GM21381 (cell line): ENCODE data around the gene RAB11FIP4.

ENCODE experiments used
- ATAC-seq: cut with Tn5 transposase; IDR thresholded peaks from one replicate; pipeline ENCODE4 v1.9.1; 2021; ENCODE audit warnings: mild to moderate bottlenecking, moderate library complexity; ENCODE audit not compliant: unreplicated experiment

Gene RAB11FIP4

DNA sequence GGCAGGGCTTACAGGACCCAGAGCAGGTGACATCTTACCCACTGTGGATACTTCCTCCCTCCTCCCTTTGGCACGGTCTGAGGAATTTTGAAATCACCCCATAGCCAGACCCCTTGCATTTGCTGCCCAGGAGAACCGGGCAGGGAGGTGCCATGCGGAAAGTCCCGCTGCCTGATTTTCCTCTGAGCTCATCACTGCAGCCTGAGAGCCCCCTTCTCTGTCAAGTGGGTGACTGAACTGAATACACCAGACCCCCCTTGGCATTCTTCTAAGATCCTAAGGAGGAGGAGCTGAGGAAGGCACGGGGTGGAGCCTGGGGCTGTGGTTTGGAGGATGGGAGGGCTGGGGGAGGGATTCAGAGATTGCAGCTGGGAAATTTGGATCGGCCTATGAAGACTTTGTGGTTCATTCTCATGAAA lies 173.4 kb downstream of the RAB11FIP4 start:
- ATAC-seq = no peak

DNA sequence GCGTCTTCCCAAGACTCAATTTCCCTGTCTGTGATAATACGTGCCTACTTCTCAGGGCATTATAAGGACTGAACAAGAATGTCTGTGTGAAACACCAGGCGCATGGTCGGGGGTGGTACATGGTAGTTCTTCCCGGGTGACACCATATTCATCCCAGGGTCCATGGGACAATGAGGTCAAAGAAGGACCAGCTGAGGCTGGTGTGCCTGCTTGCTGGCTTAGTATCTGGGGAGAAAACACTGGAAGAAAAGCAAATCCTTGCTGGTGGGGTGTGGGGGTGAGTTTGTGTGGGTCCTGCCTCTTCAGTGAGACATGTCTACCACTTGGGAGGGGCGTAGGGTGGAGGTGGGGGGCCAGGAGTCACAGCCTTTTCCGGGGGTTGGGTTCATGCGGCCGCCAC lies 174.2 kb downstream of the RAB11FIP4 start:
- no peak for ATAC-seq

- ATAC-seq = no peak
These were observed 174.9 kb downstream of the RAB11FIP4 start for GRCh38 chr17:31566247-31566991.

DNA sequence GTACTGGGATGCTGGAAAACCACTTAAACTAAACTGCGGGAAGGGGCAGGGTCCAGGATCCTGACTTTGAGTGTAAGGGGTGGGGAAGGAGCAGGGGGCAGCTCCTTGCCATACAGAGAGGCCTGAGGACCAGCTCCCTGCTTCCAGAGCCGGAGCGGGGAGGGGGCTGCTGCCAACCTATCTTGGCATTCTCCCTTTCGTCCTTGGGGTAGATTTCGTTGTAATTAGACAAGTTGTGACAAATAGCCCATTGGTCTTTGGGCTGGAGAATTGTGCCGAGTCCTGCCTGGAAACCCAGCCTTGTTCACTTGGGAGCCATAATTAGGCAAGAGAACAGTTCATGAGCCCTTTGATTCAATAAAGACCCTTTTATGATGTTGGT lies 175.5 kb downstream of the RAB11FIP4 start:
- ATAC-seq = no peak

- no peak for ATAC-seq
These were observed 176.6 kb downstream of the RAB11FIP4 start for GRCh38 chr17:31568121-31568520.

GRCh38 chr17:31568539-31568938 lies 177.1 kb downstream of the RAB11FIP4 start:
- no peak for ATAC-seq

GRCh38 chr17:31570231-31570630 lies 178.8 kb downstream of the RAB11FIP4 start:
- no peak for ATAC-seq

DNA sequence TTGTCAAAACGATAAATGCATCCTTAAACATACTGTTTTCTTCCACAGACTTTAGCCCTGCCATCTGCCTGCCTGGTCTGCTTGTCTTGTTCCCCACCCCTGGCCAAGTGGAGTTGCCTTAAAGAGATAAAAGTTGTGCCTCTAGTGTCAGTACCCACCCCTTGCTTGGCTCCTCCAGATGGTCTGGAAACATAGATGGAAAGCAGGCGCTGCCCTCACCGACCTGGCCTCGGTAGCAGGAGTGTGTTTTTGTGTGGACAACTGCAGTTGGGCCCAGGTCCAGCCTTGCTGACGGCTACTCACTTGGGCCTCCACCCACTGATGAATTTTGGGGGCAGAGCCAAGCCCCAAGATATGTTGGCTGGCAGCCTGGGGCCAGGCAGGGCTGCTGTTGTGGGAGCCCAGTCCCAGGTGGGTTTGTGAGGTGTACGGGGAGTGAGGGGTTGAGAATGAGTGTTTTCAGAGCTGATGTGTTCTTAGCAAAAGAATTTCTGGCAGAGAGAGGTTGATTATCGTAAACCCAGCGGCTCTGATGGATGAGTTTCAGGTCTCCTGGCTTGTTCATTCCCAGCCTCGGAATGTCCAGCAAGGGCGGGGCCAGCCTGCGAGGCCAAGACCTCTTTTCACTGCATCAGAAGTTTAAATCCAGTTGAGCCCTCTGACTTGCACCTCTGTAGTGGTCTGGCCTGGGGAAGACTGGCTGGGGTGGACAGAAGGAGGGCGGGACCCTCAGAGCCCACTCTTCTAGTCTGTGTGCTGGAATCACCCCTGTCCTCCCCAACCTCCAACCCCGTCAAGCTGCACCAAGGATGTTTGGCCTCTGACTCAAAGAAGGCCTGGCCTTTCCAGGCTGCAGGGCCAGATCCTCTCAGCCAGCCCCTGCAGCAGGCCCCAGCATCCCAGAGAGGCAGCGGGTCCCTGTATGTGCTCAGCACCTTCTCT lies 179.7 kb downstream of the RAB11FIP4 start:
- ATAC-seq = no peak

- ATAC-seq = no peak
These were observed 180.9 kb downstream of the RAB11FIP4 start for GRCh38 chr17:31572341-31572740.

GRCh38 chr17:31573047-31573446 lies 181.6 kb downstream of the RAB11FIP4 start:
- no peak for ATAC-seq

- ATAC-seq = no peak
These were observed 182.4 kb downstream of the RAB11FIP4 start for GRCh38 chr17:31573861-31574260.

DNA sequence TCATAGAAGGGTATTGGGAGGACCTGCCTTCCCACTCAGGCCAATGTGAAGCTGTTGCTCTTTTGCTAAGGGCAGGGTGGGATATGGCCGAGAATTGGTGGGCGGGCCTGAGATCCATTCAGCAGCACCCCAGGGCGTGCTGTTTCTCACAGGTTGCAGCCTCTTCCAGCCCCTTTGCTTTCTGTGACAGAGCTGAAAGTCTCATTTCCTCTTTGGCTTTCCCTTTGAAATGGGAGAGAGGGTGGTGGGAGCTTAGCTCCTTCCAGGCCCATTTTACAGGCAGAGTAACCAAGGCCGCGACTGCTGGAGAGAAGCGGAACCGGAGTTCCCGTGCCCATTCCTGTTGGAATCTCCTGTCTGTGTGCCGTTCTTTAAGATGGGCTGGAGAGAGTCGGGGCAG lies 183.0 kb downstream of the RAB11FIP4 start:
- ATAC-seq = no peak

DNA sequence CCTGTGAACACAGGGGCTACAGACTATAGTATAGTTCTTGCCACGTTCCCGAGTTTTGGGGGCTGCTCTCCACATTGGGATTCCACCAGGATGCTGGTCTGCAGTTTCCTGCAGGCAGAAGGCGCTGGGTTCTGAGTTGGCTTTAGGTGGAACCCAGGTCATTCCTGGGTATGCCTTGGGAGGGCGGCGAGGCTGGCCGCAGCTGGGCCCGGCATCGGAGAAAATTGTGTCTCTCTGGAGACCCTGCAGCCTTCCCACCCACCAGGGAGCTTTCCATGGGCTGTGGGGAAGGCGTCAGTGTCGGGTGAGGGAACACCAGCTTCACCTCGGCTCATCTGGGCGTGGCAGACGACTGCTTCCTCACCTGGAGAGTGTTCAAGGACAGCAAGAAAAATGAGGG lies 183.6 kb downstream of the RAB11FIP4 start:
- no peak for ATAC-seq

DNA sequence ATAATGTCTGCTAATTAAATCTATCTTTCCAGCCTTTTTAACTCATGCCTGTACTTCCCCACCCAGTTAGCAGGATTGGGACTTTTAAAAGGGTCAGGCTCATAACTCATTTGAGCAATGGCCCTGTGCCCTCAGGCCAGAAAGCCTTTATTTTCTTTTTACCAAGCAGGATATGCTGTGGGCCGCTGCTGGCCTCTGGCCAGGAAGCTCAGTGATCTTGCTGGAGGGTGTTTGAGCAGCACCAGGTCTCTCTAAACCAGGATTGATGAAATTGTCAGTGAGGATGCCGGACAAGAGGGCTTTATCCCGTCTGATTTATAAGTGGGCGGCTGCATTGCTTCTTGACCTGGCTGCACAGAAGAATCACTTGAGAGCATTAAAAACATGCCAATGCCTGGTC lies 187.8 kb downstream of the RAB11FIP4 start:
- no peak for ATAC-seq

DNA sequence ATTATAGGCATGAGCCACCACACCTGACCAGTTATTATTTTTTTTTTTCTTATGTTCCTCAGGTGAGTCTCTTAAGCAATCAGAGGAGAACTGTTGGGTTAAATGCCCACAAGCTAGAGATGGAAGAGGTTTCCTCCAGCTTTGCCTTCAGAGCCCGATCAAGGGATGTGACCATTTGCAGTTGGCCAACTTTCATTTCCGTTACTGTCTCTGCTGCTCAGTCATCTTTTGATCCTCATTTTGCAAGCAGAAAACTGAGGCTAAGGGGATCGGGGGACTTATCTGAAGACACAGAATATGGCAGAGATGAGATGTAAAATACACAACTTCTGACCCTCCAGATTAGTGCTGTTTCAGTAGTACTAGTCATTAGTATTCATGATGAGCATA lies 188.8 kb downstream of the RAB11FIP4 start:
- ATAC-seq = no peak

GRCh38 chr17:31580706-31581490 lies 189.4 kb downstream of the RAB11FIP4 start:
- ATAC-seq = no peak

DNA sequence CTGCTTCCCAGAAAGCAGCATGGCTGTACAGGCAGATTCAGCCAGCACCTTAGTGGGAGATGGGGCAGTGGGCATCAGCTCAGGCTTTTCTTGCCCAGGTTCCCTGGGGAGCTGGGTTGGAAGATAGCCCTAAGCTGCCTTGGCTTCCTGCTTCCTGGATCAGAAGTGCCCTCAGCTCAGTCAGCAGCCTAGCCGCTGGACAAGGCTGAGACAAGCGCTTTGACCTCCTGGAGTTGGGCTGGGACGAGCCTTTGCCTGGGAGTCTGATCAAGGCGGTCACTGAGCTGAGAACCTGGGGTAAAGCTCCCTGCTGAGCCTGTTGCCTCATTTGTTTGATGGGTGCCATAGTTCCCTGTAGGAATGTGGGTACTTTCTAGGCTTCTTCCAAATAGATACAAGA lies 190.0 kb downstream of the RAB11FIP4 start:
- no peak for ATAC-seq

DNA sequence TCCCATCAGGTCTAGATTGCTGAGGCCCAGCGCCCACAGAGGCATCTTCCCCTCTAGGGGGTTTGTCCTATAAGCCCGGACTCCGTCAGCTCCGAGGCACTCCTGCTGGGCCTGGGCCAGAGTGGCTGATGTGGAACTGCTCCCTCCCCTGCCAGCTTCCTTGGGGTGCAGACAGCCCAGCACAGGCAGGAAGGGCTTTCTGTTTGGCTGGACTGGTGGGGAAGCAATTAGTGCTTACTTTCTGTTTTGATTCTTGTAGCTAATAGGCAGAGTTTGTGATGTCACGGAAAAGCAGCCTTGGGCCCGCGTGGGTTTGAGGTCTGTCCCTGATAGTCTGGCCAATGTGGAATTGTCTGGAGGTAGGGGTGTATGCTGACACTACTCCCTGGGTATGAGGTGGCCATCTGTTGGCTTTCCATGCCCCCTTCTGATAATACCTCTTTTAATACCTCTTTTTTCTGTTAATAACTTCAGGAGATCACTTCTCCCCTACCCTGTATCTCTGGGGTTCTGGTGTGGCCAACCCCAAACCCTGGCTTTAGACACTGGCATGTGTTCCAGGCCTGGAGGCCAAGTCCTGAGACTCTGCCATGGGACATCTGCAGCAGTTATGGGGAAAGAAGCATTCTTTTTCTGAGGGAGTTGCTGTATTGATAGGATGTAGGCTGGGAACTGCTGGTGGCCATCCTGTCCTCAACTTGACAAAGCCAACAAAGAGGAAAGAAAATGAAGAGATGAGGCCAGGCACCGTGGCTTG lies 190.9 kb downstream of the RAB11FIP4 start:
- no peak for ATAC-seq

DNA sequence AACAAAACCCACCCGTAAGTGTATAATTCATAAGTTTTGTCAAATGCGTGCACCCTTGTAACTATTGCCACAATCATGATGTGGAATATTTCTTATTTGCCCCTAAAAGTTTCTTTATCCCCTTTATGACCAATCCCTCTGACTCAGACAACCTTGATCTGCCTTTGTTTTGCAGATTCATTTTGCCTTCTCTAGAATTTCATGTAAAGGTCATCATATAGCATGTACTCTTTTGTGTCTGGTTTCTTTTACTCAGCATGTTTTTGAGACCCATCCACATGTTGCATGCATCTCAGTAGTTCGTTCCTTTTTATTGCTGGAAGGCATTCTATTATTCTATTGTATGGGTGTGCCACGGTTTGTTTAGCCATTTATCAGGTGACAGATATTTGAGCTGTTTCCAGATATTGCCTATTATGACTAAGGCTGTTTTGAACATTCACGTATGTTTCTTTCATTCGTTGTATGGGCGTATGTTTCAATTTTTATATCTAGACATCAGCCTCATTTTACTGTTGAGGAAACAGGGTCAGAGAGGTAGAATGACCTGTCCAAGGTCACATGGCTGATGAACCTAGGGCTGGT lies 192.4 kb downstream of the RAB11FIP4 start:
- ATAC-seq = no peak
